Measurements from ENCODE around the gene SH3BP1.

Gene SH3BP1

DNA sequence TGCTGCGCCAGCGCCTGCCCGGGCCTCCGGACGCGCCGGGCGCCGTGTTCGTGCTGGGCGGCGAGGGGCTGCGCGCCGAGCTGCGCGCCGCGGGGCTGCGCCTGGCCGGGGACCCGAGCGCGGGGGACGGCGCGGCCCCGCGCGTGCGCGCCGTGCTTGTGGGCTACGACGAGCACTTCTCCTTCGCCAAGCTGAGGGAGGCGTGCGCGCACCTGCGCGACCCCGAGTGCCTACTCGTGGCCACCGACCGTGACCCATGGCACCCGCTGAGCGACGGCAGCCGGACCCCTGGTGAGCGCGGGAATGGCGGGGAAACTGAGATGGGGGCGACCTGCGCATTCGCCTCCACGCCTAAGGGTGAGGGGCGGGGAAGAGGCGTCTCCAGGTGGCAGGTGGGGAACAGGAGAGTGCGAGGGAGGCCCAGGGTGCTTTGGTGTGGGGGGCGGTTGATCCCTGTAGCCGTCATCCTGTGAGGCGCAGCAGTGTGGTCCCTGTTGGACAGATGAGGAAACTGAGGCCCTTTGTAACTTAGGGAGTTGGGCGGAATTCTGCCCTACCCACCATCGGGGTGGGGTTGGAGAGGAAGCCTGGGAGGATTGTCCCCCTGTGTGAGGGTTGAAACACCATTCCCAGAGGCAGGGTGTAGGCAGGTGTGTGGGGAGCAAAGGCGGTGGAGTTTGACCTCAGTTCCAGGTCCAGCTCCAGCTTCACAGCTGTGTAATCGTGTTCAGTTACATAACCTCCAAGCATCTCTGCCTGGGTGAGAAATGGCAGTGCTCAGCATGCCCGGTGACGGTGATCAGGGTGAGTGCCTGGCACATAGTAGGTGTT, 19.8 kb downstream of the SH3BP1 start:
- no peak for DNase-seq

- no peak for DNase-seq
Measured at GRCh38 chr22:37659897-37660708, 20.6 kb downstream of the SH3BP1 start.

DNA sequence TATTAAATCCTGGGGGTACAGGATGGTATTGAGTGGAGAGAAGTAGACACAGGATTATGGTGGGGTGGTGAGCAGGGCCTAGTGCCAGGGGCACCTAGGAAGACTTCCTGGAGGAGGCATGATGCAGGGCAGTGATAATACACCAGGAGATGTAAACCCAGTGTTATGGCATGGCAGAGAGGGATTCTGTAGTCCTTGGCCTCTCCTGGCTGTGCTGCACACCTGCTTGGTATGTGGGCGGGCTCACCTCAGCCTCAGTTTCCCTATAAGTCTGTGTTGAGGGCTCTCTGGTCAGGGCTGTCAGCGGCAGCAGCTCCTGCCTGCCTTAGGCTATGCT, 21.2 kb downstream of the SH3BP1 start:
- no peak for DNase-seq

- peak; percentile 16 for DNase-seq
Measured at GRCh38 chr22:37661160-37661924, 21.9 kb downstream of the SH3BP1 start.

DNA sequence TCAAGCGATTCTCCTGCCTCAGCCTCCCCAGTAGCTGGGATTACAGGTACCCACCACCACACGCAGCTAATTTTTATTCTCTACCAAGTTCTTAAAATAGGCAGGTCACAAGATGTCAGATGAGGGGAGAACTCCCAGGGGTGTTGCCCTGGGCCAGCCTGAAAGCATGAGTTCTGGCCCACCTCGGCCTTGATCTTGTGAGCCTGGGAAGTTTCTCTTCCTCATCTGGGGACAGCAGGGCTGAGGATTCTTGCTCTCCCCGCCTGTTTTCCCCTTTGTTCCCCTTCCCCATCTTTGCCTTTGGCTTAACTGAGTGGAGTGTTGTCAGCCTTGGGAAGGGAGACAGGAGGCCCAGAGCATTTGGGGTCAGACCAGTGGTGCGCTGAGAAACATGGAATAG, 22.6 kb downstream of the SH3BP1 start:
- no peak for DNase-seq

GRCh38 chr22:37663521-37664140, 24.2 kb downstream of the SH3BP1 start:
- no peak for DNase-seq

- no peak for DNase-seq
Measured at GRCh38 chr22:37664249-37665101, 25.0 kb downstream of the SH3BP1 start.

GRCh38 chr22:37665487-37665886, 26.0 kb downstream of the SH3BP1 start:
- DNase-seq: no peak

DNA sequence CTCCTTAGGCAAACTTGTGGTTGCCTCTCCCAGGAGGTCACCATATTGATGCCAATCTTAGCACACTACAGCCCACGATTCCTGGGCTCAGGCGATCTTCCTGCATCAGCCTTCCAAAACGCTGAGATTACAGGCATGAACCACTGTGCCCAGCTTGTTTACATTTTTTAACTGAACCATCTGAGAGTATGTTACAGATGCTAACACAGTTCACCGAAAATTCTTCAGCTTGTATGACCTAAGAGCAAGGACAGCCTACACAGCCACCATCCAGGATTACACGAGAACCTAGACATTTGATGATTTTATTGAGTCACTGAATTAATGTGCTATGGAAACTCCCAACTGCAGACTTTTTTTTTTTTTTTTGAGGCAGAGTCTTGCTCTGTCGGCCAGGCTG, 30.1 kb downstream of the SH3BP1 start:
- no peak for DNase-seq

DNA sequence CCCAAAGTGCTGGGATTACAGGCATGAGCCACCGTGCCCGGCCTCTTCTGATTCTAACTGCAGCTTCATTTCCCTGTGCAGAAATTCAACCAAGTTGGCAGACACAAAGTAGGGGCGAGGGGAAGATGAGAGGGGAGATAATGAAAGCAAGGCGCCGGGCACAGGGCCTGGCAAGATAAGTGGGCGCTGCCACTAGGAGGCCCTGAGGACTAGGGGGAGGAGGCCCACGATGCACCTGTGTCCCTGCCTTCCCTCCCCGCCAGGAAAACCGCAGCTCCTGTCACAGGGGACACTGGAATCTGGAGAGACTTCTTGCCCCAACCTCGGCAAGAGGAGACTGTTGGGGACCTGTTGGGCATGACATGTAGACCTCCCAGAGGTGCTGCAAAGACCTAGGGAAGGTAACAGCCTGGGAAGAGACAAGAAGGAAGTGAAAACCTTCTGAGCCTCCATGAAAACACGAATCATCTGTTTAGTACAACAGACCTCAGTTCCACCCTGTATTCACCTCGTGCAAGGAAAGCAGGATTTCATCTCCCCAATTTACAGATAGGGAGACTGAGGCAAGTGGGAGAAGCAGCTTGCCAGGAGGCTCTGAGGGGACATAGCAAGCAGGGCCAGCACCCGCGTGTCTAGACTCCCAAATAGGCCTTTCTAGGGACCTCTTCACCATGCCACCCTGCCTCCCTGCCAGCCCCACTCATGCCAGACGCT, 32.9 kb downstream of the SH3BP1 start:
- no peak for DNase-seq

GRCh38 chr22:37672920-37673455, 33.5 kb downstream of the SH3BP1 start:
- no peak for DNase-seq

DNA sequence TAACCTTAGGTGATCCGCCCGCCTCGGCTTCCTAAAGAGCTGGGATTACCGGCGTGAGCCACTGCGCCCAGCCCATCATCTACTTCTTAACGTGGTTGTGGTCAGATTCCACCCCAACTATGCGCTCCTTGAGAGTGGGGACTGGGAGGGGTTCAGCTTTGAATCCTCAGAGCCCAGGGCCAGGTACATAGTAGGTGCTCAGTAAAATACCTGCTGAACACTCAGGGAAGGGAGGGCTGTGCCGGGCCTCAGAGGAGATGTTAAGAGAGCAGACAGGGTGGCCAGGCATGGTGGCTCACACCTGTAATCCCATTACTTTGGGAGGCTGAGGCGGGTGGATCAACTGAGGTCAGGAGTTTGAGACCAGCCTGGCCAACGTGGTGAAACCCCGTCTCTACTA, 34.8 kb downstream of the SH3BP1 start:
- DNase-seq: no peak

- peak; percentile 63 for DNase-seq
Measured at GRCh38 chr22:37674951-37675929, 35.8 kb downstream of the SH3BP1 start, which contains the start of gene LGALS1. Gene LGALS1 (plus strand): TSS chr22:37675636. CDS start chr22:37675703, 67 bp downstream.

GRCh38 chr22:37675930-37676735, 36.7 kb downstream of the SH3BP1 start:
- no peak for DNase-seq

DNA sequence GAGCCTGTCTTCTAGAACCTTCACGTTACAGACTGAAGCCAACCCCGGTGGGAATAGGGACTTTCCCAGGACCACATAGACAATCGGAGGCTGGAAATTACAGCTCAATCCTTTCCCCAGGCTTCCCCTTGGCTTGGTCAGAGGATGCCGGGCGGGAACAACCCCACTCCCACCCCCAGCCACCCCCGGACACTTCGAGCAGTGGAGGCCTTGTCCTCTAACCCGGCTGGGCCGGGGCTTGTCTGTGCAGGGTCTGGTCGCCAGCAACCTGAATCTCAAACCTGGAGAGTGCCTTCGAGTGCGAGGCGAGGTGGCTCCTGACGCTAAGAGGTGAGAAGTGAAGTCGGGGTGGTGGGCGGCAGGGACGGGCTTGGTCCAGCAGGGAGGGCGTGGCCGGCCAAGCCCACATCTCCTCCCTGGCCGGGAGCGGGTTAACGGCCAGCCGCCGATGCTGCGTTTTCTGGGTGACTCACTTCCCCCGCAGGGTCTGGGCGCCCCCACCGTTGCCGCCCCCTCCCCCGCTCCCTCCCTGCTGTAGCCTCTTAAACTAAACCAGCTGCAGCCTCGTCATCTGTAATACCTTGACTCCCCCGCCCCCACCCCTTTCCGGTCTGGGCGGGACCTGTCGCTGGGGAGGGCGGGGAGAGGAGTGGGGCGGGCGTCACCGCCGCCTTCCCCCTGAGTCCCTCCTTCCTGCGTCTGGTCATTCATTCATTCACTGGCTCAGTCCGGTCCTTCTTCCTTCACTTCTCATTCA, 37.4 kb downstream of the SH3BP1 start:
- peak; percentile 26 for DNase-seq

DNA sequence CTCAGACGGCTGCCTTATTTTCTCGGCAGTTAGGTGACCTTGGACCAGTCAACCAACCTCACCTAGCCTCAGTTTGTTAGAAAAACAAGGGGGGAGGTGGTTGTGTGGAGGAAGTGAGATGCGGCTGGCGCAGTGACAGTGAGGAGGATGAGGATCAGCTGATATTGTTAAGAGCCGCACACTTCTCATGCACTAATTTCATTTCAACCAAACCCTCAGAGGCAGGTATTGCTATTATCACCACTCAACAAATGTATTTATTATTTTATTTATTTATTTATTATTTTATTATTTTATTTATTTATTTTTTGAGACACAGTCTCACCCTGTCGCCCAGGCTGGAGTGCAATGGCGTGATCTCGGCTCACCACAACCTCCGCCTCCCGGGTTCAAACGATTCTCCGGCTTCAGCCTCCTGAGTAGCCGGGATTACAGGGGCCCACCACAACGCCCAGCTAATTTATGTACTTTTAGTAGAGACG, 38.1 kb downstream of the SH3BP1 start:
- no peak for DNase-seq

GRCh38 chr22:37678372-37678771, 38.9 kb downstream of the SH3BP1 start:
- no peak for DNase-seq

DNA sequence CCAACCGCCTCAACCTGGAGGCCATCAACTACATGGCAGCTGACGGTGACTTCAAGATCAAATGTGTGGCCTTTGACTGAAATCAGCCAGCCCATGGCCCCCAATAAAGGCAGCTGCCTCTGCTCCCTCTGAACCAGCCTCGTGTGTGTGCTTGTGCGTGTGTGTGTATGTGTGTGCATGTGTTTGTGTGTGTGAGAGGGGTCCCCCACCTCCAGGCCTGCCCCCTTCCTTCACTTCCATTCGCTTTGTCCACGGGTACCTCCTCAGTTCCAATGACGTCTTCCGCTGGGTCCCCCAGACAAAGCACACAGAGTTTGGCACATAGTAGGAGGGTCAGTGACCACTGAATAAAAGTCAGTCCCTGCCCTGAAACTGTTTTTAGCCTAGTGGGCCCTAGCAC, 40.2 kb downstream of the SH3BP1 start:
- no peak for DNase-seq

Data from NCI-H774 (cell line).